Neural crest cell (in vitro differentiated cells): Measurements from ENCODE around the gene EGFR. TPM values are rescaled to one million over a fixed set of nuclear protein-coding genes. Genes with fewer than 3 reads are reported as not detected.

Experiments
- DNase-seq: peaks from one replicate; pipeline ENCODE4 v3.0.0; 2021; ENCODE audit warnings: low read depth, mixed read lengths, low spot score
- H3K27ac Mint-ChIP-seq: one replicate; pipeline ENCODE4 v1.8.0; 2021; ENCODE audit warnings: mild to moderate bottlenecking, mixed read lengths; ENCODE audit not compliant: unreplicated experiment
- H3K27me3 Mint-ChIP-seq: 2 replicates; pipeline ENCODE4 v1.8.0; 2021; ENCODE audit warnings: low read depth, mild to moderate bottlenecking, mixed read lengths
- H3K36me3 Mint-ChIP-seq: 2 replicates; pipeline ENCODE4 v1.8.0; 2021; ENCODE audit warnings: low read depth, mild to moderate bottlenecking, mixed read lengths
- H3K4me1 Mint-ChIP-seq: 2 replicates; pipeline ENCODE4 v1.8.0; 2021; ENCODE audit warnings: mixed read lengths
- H3K4me3 Mint-ChIP-seq: one replicate; pipeline ENCODE4 v1.8.0; 2021; ENCODE audit warnings: mild to moderate bottlenecking, mixed read lengths
- H3K9me3 Mint-ChIP-seq: 2 replicates; pipeline ENCODE4 v1.8.0; 2021; ENCODE audit warnings: mixed read lengths
- CTCF ChIP-seq: fragments of 200-600 bp; sonication (generic); conservative IDR thresholded peaks from 2 replicates; pipeline ENCODE4 v1.5.0; 2021; ENCODE audit warnings: antibody characterized with exemption, mild to moderate bottlenecking
- total RNA-seq: library from RNA; stranded (reverse); gene quantifications from 2 replicates; pipeline ENCODE4 v1.2.1, GENCODE V29; 2021

EGFR gene
- total RNA-seq, 1 donor from 2014 or later, result 2.3 TPM

DNA sequence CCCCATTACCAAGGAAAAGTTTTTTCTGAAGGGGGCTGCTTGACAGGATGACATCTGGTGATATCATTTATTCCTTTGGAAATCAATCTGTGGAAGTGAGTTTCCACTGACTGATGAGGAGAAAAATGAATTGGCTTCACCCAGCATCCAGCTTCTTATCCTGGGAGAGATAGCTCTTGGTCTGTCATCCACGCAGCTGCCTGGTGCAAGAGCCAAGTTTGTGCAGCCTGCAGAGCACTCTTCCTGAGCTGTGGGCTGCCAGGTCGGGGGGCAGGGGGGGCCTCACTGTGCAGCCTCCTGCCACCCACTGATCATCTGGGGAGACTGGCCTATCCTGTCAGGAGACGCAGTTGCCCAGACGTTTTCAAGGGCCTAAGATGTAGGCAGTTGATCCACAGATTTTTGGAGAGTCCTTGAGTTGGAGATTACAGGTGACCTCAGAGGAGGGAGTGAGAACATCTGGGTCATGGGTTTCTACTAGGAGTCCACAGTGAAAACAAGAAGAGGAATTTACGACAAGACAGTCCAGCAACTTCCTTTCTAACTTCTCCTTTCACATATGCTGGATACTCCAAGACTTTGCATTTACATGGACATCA is 75.4 kb downstream of the EGFR start:
- H3K4me1 Mint-ChIP-seq, result peaks cover 24% of the 10 kb centered on the region
- no peak for TF ChIP-seq CTCF
- DNase-seq, result no peak
- no peak overlapping the region for H3K27ac Mint-ChIP-seq
- peaks cover 18% of the 10 kb centered on the region for H3K27me3 Mint-ChIP-seq
- H3K9me3 Mint-ChIP-seq, result no peaks in the 10 kb centered on the region
- no peak overlapping the region for H3K4me3 Mint-ChIP-seq
- no peaks in the 10 kb centered on the region for H3K36me3 Mint-ChIP-seq

- Mint-ChIP-seq H3K36me3 (no peaks in the 10 kb centered on the region), H3K27ac (no peak overlapping the region), H3K27me3 (peaks cover 25% of the 10 kb centered on the region), H3K4me3 (no peak overlapping the region), H3K4me1 (peaks cover 16% of the 10 kb centered on the region), H3K9me3 (no peaks in the 10 kb centered on the region)
- TF ChIP-seq CTCF, result no peak
- no peak for DNase-seq
Measured at GRCh38 chr7:55095672-55096071, 76.9 kb downstream of the EGFR start.

GRCh38 chr7:55096323-55096722 is 77.5 kb downstream of the EGFR start:
- Mint-ChIP-seq H3K9me3 (no peaks in the 10 kb centered on the region), H3K27me3 (peaks cover 27% of the 10 kb centered on the region), H3K27ac (no peak overlapping the region), H3K4me1 (peaks cover 10% of the 10 kb centered on the region), H3K4me3 (no peak overlapping the region), H3K36me3 (no peaks in the 10 kb centered on the region)
- no peak for TF ChIP-seq CTCF
- DNase-seq, result no peak

GRCh38 chr7:55097100-55097499 is 78.3 kb downstream of the EGFR start:
- Mint-ChIP-seq H3K27me3 (peaks cover 33% of the 10 kb centered on the region), H3K9me3 (no peaks in the 10 kb centered on the region), H3K4me3 (no peak overlapping the region), H3K4me1 (peaks cover 2% of the 10 kb centered on the region), H3K27ac (no peak overlapping the region), H3K36me3 (no peaks in the 10 kb centered on the region)
- no peak for TF ChIP-seq CTCF
- no peak for DNase-seq

DNA sequence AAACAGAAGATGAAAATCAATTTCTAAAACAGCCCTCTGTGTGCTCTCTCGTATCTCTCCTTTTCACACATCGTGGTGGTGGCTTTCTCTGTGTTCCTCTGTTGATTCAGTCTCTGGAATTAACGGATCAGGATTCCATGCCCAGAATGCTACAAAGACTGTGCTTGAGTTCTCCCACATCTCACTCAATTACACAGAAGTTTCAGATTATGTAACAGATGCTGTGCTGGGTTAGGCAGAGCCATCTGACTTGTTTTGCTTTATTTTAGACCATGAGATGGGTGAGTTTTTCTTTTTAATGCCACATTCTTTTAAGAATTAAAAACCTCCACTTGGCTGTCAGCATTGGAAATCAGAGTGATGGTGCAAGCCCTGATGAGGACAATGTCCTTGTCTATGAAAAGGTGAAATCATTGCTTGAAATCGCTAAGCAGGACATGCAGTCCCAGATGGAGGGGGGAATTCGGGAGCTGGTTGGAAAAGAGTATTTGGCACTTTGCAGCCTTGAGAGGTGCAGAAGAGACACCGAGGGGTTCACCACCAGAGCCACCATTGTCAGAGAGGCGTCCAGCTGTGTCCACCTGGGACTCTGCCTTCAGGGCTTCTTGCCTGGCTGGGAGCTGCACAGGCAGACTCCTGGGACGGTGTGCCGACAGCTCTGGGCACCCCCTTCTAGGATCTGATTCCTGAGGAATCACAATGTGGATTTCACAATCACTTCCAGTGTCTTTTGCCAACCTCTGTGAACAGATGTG is 80.4 kb downstream of the EGFR start:
- Mint-ChIP-seq H3K27ac (no peak overlapping the region), H3K9me3 (no peaks in the 10 kb centered on the region), H3K36me3 (no peaks in the 10 kb centered on the region), H3K4me1 (no peaks in the 10 kb centered on the region), H3K4me3 (no peak overlapping the region), H3K27me3 (peaks cover 29% of the 10 kb centered on the region)
- DNase-seq, result no peak
- no peak for TF ChIP-seq CTCF
